Measurements from ENCODE around the gene PCED1B.

The PCED1B gene

GRCh38 chr12:47224563-47225133 lies 145.2 kb downstream of the PCED1B start:
- no peak for TF ChIP-seq CTCF (IDR thresholded peaks at IDR 0.05)

DNA sequence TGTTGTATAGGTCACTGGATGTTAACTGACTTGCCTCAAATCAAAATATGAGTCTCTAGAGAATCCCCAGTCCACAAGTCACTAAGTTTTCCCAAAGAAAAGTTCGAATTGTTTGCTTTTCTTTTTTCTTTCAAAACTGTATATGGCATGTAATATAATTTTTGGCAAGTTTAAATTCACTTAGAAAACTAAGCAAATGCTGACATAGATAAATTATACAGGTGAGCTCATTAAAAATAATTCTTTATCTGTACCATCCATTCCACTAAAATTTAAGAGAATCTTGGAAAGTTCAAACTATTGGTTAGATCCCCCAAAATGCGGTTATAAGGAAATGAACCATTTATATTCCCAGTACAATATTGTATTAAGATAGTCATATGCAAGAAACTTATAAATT lies 145.9 kb downstream of the PCED1B start:
- TF ChIP-seq CTCF (IDR thresholded peaks at IDR 0.05) = no peak

- no peak for TF ChIP-seq CTCF (IDR thresholded peaks at IDR 0.05)
Observed at GRCh38 chr12:47226199-47226598, 146.8 kb downstream of the PCED1B start.

GRCh38 chr12:47228802-47229201 lies 149.4 kb downstream of the PCED1B start:
- TF ChIP-seq CTCF (IDR thresholded peaks at IDR 0.05) = no peak

DNA sequence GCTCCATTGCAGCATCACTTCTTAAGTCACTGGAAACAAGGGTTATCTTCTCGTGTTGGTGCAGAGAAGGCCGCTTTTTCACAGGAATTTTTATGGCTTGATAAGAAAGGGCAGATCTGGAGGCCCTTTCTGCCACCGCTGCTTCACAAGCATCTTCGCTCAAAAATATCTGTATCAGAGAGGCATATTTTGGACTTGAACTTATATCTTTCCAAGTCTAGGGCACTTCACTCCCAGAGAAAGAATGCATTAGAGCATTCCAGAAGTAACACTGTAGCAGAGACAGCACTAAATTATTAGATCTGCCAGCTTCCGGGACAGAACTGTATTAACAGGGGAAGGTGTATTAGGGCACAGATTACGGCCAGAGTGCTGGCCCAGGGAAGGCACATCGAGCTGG lies 152.0 kb downstream of the PCED1B start:
- TF ChIP-seq CTCF (IDR thresholded peaks at IDR 0.05) = no peak

DNA sequence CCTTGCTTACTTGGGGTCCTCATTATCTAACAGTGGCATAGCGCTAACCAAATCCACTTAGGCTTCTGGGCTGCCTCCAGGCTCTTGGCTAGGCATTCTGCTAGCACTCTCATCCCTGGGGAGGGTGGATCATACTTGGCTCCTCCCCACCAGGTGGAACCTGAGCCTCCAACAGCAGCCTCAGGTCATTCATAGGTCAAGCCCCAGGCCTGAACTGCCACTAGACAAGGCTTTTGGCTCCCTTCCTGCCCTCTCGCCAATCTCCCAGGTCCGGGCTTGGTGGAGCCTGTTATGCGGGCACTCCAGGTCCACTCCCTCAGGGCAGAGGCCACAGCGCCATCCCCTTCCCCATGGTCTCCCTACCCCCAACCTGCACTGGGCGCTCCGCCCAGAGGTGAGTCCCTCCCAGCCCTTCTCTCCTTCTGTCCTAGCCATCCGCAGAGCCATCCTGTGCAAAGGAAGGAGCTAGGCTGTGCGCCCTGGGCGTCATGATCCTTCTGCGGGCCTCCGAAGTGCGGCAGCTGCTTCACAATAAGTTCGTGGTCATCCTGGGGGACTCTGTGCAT lies 155.2 kb downstream of the PCED1B start:
- no peak for TF ChIP-seq CTCF (IDR thresholded peaks at IDR 0.05)

GRCh38 chr12:47235258-47236040 lies 156.0 kb downstream of the PCED1B start:
- no peak for TF ChIP-seq CTCF (IDR thresholded peaks at IDR 0.05)
